A549 treated with Mapracorat at 1 μM for 4 hours (cell line): ENCODE data around the gene FAM200B. TPM values are rescaled to one million over a fixed set of nuclear protein-coding genes. Genes with fewer than 3 reads are reported as not detected.

Experiments
- total RNA-seq: library from RNA; stranded (reverse); fragments of 200-300 nt; extraction: Qiagen RNA extraction; gene quantifications from 5 replicates; pipeline ENCODE4 v1.2.3, GENCODE V29; 2022

FAM200B gene
- total RNA-seq = 24.2 to 32.7 TPM (median 27.0 TPM) in 5 replicates

DNA sequence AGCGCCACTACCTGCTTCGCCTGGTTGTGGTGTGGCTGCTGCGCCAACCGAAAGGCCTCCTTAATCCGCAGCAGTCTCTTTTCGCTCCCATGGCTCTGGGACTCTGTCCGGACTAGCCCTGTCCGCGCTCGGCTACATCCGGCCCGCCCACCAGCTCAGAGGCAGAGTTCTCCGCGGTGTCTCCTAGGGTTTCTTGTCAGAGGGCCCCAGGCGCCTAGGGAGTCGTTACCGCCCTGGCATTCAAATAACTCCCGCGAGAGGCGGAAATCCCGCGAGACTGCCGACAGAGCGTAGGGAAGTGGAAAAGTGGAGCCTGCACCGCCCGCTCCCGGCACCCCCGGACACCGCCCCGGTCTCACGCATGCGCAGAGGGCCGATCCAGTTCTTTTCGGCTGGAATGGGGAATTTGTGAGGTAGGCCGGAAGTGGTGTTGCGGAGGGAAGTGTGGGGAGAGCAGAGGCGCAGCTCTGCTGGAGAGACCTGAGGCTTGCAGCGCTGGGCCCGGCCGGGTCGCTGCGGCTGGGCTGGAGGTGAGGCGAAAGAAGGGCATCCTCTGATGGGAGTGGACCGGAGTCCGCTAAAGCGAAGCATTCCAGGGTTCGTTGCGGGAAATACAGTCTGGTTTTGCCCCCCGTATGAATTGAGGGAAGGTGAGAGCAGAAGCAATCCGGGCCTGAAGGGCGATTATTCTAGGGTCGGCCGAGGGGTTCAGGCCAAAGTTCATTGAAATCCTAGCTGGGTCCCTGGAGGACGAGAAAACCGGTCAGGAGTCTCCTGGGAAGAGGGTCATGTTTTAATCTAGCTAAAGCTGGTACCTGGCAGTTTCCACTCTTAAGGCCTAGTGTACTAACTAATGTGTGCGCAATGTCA is at the start of gene FAM200B:
TSS of gene FAM200B (plus strand) at position 456 of the 870 bp plus-strand sequence. CDS start 5,151 bp downstream, outside the sequence.

GRCh38 chr4:15655223-15656037 is 26.2 kb upstream of the FAM200B start, which contains the start of gene FBXL5:
TSS of gene FBXL5 (minus strand) at chr4:15655357. CDS start at chr4:15655287, 70 bp downstream.

DNA sequence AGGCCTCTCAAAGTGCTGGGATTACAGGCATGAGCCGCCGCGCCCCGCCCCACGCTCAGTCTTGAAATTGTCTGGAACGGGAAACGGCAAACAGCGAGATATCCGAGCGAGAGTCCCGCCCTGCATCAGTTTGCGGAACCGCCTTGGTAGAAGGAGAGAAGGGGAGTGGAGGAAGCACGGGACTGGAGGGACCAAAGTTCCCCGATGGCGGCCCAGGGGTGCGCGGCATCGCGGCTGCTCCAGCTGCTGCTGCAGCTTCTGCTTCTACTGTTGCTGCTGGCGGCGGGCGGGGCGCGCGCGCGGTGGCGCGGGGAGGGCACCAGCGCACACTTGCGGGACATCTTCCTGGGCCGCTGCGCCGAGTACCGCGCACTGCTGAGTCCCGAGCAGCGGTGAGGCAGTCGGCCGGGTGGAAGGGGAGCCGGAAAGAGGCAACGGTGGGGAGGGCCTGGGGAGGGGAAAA is 21.3 kb downstream of the FAM200B start, which contains the start of gene BST1:
TSS of gene BST1 (plus strand) at position 125 of the 463 bp plus-strand sequence. CDS start at position 205, 80 bp downstream.

Other genes with a start within 250 kb of the FAM200B start
- gene CC2D2A, start 211.9 kb upstream of the FAM200B start, total RNA-seq = 10.6 to 16.0 TPM (median 12.4 TPM) in 5 replicates
- gene FBXL5, start 26.5 kb upstream of the FAM200B start, total RNA-seq = 24.9 to 29.9 TPM (median 29.3 TPM) in 5 replicates
- 14.4 to 20.0 TPM (median 16.6 TPM) in 5 replicates for gene BST1, start 21.2 kb downstream of the FAM200B start, total RNA-seq
- 9.6 to 16.6 TPM (median 13.3 TPM) in 5 replicates for gene CD38, start 96.5 kb downstream of the FAM200B start, total RNA-seq